NCI-H187 (cell line): ENCODE measurements around the gene MET.

Experiments
- DNase-seq, 2 experiments: peaks; one replicate each; lab custom pipeline; 2025; lab: John Stamatoyannopoulos, UW

The MET gene

GRCh38 chr7:116665332-116665996, 6.5 kb upstream of the MET start:
- no peak for DNase-seq

- DNase-seq, result no peak
These were observed 2.2 kb upstream of the MET start for GRCh38 chr7:116669769-116670168.

DNA sequence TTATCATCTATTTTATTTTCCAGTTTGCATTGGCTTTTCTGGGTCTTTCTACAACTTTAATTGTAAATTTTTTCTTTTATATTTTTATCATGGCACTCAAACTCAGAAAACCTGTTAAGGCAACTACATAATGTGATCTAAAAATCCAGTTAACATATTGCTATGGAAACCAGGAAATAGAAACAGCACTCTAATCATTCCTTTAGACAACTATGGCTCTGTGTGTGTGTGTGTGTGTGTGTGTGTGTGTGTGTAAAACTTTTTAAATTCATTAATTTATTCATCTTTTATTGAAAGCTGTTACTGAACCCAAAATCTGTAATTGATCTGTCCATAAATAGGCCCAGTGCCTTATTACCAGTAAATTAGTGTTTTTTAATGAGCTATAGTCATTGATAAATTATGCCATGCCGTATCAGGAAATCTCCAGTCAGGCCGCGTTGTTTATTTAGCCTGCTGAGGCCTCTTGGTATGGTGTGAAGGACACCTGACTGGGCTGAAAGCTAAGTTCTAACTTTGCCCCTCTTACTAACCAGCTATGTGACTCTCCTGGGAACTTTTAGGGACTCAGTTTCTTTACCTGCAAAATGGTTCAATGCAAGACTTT, 1.5 kb upstream of the MET start:
- DNase-seq, result no peak

DNA sequence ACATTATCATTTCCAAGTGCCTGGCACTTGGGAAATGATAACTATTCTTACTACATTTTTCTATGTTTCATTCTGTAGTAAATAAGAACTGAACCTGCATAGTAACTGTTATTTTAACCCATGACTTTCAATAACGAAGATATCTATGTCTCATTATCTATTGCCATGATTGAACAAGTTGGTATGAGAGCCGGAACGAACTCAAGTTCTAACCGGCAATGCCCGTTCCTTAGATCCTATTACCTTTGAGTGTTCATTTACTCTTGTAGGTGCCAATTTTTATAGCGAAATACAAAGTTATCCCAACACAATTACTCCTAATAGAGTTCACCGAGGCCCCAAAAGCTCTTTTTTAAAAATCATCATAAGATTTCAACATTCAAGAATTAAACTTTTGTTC, 885 bp upstream of the MET start:
- no peak for DNase-seq

DNA sequence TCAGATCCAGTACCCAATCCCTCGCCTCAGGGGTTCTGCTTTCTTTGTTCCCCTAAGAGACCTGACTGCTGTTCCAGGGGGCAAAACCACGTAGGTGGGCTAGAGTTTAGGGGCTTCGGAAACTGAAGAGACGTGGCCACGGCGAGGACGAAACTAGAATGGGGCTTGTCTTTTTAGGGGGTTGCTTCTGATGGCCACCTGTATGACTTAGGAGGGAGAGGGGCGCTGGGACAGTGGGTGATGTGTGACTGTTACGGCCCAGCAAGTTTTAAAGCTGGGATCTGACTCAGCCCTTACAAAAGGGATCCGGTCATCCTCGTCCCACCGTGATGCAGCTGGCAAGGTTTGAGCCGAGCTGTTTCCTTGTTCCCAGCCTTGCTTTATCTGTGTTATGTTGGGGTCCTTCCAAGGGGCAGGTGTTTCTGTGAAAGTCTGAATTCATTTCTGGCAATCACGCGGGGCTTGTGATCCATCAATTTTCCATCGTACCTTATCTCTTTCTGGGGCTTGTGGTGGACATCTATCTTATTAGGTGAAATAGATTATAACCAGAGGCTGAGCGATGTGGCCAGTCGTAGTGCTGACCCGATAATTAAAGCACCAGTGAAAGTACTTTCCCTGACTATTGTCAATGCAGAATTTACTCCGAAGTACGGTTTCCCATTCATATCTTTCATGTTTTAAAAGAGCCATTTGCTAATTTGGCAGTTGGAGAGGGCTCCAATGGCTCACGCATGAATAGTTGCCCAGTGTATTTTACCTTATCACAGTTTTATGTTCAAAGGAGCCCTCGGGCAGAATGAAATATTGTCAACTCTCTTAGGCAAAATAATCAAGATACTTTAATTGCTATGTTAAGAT, 830 bp downstream of the MET start:
- DNase-seq, result no peak

GRCh38 chr7:116673457-116673865, 1.5 kb downstream of the MET start:
- no peak for DNase-seq

DNA sequence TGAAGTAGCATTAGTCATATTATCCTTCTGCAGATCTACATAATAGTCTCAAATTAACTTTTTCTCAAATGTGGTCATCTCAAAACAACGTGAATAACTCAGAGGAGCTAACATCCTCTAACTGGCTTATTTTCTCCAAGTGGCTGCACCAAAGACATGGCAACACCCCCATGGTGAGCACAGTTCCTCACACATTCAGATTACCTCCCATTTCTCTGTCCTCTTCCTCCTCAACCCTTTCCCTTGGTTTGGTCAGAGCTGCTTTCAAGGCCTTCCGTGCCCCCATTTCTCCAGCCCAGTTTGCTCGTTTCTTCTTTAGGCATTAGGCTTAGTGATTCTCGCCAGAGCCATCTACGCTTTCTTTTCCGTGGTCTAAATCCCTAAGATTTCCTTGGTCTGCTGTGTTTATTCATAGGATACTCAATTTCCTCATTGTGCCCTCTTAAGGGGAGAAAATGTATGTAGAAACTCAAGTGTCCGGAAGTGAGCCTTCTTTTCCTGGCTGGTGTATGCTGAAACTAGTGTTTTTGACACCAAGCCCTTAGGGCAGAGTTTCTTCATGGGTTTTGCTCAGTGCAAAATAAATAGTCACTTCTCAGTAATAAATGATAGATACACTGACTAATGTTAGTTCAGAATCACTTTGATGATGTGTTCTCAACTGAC, 2.6 kb downstream of the MET start:
- DNase-seq, result no peak

DNA sequence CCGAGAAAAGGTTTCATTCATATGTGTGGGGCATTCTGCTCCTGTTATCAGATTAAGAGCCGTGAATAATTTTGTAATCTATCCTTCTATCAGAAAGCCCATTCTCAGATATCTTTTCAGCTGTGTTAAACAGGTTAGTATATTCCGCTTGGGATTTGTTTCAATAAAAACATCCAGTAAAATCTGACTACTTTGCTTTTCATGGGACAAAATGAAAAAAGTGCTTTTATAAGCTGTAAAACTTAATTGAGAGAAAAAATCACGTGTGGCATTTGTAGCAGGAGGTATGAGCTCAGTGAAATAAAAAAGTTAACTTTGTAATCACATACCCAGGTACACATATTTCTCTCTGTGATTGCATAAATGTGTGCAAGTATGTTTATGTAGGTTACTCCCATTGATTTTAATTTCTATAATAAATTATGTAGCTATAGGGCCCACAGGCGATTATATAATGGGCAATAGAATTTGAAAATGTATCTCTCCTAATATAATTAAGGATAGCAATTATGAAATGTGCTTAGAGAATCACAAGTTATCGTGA, 3.9 kb downstream of the MET start:
- no peak for DNase-seq

DNA sequence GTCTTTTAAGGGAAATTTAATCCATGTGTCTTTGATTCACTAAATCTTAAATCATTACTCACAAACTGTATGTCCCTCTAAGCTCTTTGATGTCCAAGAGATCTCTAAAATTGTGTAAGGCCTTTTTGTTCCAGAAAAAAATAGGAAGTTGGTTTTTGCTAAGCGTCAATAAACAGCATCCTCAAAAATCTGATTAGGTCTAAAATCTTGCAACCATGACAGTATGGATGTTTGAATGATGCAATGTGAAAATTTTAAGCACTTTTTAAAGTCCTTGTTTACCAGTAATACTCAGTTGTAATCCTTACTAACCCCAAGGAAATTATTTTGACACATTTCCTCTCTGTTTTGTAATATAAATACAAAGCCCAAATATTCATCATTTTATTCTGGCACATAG, 6.8 kb downstream of the MET start:
- no peak for DNase-seq

DNA sequence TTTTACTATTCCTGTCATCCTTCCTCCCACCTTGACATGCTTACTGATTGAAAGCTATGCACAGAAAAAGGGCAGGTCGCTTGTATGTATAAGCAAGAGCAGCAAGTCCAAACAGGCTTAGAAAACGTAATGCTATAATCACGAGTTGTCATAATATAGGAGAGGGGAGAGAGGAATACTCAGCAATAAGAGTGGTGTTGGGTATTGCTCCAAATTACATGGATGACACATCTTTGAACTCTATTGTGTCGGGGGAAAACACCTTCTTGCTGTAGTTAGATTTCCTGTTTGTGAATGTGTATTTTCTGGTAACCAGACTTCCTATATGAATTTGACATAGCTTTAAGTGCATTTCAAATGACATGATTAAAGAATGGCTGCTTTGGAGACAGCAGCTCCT, 7.5 kb downstream of the MET start:
- no peak for DNase-seq

GRCh38 chr7:116683786-116684185, 11.8 kb downstream of the MET start:
- DNase-seq, result no peak

- no peak for DNase-seq
These were observed 14.0 kb downstream of the MET start for GRCh38 chr7:116686033-116686432.

DNA sequence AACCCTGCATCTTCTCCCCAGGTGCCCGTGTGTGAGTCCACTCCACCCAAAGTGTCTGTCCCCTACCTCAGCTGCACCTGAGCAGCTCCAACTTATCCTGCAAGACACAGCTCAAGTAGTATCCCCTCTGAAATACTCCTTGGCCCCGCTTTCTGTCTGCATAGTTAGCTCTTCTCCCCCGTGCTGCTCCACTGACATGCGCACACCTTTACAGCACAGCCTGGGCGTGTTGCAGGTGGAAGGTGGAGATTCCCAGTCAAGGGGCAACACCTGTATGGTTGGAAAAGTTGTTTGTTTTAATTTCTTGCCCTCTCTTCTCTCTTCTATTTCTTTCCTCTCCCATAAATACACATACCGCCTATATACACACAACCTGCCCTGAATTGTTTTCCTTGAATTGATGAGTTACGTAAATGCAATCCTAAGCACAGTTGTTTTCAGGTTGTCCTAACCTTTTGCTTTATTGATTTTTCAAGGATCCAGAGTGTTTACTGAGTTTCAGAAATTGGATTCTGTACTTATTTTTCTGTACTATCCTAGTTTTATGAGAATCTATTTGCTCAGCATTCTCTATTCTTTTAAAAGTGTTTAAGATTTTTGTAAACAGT, 14.9 kb downstream of the MET start:
- DNase-seq, result no peak

DNA sequence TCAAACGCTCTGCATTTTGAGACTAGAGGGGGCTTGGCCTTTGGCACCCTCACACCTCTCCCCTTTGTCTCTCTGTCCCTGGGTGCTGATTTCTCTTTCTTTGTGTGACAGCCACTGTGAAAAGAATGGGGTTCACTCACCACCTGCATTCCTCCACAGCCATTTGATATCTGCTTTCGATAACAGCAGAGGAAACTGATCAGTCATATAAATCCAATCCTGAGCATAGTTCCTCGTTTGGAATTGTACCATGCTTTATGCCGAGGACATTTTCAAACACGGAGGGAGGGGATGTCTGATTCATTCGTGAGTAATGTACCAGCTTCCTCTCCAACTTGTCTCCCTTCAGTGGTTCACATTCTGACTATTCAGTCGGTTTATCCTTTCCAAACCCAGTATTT, 15.8 kb downstream of the MET start:
- DNase-seq, result no peak

DNA sequence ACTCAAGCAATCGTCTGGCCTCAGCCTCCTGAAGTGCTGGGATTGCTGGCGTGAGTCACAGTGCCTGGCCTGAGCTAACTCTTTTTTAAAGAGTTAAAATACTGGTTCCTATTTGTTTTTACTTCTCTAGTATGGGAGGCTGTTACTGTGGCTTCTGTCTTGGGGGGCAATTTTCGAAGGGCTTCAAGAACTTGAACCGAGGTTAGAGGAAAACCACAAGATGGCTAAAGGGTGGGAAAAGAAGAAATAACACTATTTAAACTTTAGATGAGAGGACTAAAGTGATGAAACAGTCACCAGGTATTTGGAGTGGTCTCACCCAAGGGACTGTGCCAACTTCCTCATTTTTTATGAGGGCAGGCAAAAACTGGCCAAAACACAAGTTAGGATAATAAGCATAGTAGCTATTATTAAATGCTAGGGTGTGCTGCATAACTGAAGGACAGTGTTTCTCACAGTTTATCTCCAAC, 17.8 kb downstream of the MET start:
- DNase-seq, result no peak

DNA sequence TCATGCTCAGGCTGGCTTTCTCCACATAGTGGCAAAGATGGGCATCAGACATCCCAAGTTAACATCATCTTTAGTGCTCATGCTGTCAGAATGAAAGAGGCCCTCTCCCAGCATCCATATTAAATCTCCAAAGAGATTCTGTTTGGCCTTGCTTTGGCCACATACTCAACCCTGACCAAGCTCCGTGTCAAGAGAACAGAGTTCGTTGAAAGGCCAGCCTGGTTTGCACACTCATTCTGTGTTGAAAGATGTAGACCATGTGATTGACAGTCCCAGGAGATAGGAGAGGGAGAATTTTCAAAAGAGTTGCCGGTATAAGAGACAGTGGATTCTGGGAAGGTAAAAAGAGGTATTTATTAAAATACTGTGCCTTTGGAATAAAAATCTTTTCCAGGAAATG, 19.7 kb downstream of the MET start:
- no peak for DNase-seq

DNA sequence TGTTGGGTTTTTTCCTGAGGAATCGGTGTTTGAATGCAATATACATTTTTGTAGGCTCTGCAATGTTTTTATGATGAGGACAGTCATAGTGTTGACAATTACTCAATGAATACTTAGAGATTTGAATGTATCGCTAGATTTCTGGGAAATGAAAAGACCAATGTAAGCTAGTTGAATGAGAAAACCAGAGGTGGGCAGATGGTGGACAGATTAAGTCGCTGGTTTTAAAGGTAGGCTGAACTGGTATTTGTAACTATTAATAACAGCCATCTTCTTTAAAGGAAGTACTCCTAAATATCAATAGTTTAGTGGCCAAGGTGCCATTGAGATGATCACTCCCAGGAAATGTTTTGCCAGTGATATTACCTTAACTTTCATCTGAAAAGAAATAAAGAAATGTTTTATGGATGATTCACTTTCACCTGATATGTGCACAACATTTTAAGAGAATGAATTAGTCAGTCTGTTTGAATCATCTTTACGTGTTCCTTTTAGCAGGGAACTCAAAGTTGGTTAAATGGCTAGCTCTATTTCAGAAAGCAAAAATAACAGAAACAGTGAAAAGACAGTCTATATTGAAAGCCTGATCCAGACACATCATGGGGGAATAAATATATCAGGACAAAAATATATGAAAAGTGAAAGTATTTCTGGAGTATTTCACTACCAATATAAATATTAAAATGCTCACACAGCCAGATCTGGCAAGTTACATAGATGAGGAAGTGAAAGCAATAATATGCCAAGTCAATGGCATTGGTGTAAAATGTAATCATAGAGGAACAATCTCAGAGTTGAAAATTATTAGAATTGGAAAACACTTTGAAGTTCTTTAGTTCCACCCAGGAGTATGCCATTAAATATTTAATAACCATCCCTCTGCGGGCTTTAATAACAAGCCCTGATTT, 20.7 kb downstream of the MET start:
- no peak for DNase-seq

DNA sequence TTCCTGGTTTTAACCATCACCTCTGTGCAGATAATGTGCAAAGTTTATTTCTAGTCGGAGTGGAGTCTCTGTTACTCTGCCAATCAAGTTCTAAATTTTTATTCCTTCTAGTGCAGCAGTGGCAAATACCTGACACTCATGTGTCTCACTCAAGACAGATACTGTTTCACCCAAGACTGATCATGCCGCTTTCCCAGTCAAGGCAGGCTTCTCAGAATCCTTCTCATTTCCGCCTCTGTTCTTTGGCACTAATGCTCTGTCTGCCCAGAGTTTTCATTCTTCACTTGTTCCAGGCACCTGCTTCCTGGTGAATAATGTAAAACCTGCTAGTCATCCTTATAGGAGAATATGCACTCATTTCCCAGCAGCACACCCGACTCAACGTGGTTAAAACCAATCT, 24.7 kb downstream of the MET start:
- no peak for DNase-seq

- no peak for DNase-seq
These were observed 25.2 kb downstream of the MET start for GRCh38 chr7:116697152-116697551.

DNA sequence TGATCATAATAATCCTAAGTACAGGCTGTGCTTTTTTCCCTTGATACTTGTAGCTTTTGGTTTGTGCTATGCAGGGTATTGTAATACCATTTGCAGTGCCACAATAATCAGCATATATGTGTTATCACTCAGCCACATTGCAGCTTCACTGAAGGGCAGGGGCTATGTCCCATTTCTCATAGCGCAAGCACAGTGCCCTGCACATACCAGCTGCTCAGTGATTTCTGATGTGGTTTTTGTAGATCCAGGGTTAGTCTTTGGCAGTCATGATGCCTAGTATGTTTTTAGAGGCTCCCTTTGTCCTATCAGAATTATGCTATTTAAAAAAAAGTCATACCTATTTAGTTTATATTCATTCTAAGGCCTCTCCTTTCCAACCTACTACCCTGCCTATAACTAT, 25.8 kb downstream of the MET start:
- DNase-seq, result no peak

DNA sequence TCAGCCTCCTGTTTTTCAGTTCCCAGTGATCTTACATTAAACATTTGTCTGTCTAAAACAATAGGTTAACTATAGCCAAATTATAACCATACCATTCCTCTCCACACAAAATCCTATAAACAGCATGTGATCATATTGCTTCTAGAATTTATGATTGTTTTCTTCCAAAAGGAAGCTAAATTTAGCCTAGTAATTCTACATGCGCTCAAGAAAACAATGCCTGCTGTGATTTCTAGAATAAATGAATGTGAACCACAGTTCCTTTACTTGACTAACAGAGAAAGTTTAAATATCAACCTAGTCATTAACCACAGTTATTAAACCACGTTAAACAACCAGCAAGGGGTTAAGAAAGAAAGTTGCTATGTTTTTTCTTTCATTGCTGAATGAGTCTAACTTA, 26.4 kb downstream of the MET start:
- DNase-seq, result no peak
